Ectodermal cell (in vitro differentiated cells): ENCODE results near the gene BABAM2.

Experiments
- H3K27ac ChIP-seq: 2 replicates; pipeline ENCODE4 v1.7.0; 2013; ENCODE audit warnings: mild to moderate bottlenecking, low read depth, low read length; ENCODE audit not compliant: insufficient read depth, poor library complexity, severe bottlenecking
- H3K27me3 ChIP-seq: 2 replicates; pipeline ENCODE4 v1.7.0; 2013; ENCODE audit warnings: mild to moderate bottlenecking, low read length; ENCODE audit not compliant: insufficient read depth, control insufficient read depth, poor library complexity, severe bottlenecking
- H3K36me3 ChIP-seq: one replicate; pipeline ENCODE4 v1.7.0; 2013; ENCODE audit warnings: low read length; ENCODE audit not compliant: control insufficient read depth, insufficient read depth
- H3K4me1 ChIP-seq: one replicate; pipeline ENCODE4 v1.7.0; 2013; ENCODE audit warnings: low read length; ENCODE audit not compliant: control insufficient read depth, insufficient read depth
- H3K4me3 ChIP-seq: 2 replicates; pipeline ENCODE4 v1.7.0; 2013; ENCODE audit warnings: low read depth, low read length, control low read depth; ENCODE audit not compliant: insufficient read depth
- H3K9me3 ChIP-seq: 2 replicates; pipeline ENCODE4 v1.7.0; 2013; ENCODE audit warnings: mild to moderate bottlenecking, low read length, moderate library complexity; ENCODE audit not compliant: control insufficient read depth
- WGBS, 2 experiments: methylation state at CpG; one replicate each; pipeline ENCODE4 v1.1.7; 2013; ENCODE audit warnings: missing lambda C conversion rate in 2 of 2; 5-methylcytosine and 5-hydroxymethylcytosine counted together

BABAM2 gene

DNA sequence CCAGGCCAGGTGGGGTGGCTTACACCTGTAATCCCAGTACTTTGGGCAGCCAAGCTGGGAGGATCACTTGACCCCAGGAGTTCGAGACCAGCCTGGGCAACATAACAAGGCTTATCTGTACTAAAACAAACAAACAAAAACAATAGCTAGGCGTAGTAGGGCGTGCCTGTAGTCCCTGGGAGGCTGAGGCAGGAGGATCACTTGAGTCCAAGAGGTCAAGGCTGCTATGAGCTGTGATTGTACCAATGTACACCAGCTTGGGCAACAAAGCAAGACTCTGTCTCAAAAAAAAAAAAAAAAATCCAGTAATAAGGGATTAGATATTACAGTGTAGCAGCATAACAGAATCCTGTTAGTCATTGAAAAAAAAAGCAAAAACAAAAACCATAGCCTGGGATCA is 279.0 kb downstream of the BABAM2 start:
- Histone ChIP-seq H3K27me3 (no peaks in the 10 kb centered on the region), H3K27ac (no peak overlapping the region), H3K4me3 (no peak overlapping the region), H3K36me3 (no peaks in the 10 kb centered on the region), H3K4me1 (peaks cover 5% of the 10 kb centered on the region), H3K9me3 (no peaks in the 10 kb centered on the region)
- 82 to 87% methylated on average over 3 of the region's 3 CpGs for WGBS, 2 experiments

GRCh38 chr2:28172114-28172898 is 281.8 kb downstream of the BABAM2 start:
- 95 to 96% methylated on average over 9 of the region's 9 CpGs for WGBS, 2 experiments

GRCh38 chr2:28173377-28173776 is 282.8 kb downstream of the BABAM2 start:
- Histone ChIP-seq H3K4me1 (peaks cover 5% of the 10 kb centered on the region), H3K27ac (no peak overlapping the region), H3K36me3 (no peaks in the 10 kb centered on the region), H3K9me3 (no peaks in the 10 kb centered on the region), H3K27me3 (no peaks in the 10 kb centered on the region), H3K4me3 (no peak overlapping the region)
- 67 to 73% methylated on average over 8 of the region's 8 CpGs for WGBS, 2 experiments

More at GRCh38 chr2:28172114-28172898, 281.8 kb downstream of the BABAM2 start:
- H3K4me3 ChIP-seq = no peak overlapping the region
- H3K27me3 ChIP-seq = no peaks in the 10 kb centered on the region
- H3K27ac ChIP-seq = no peak overlapping the region
- H3K9me3 ChIP-seq = no peaks in the 10 kb centered on the region
- peaks cover 5% of the 10 kb centered on the region for H3K4me1 ChIP-seq
- H3K36me3 ChIP-seq = no peaks in the 10 kb centered on the region

DNA sequence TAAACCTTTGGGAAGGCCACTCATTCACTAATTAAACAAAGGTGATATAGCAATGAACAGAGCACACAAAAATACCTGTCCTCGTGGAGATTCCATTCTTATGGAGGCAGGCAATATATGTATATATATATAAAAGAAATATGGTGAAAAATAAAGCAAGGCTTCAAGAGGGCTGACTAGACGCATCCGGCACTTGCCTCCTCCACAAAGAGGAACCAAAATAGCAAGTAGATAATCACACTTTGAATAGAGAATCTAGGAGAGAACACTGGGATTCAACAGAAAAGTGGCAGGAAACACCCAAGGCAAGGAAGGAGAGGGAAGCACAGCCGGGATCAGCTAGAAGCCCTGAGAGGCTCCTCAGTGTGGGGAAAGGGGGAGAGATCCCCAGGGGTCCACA is 283.7 kb downstream of the BABAM2 start:
- no peak overlapping the region for H3K4me3 ChIP-seq
- H3K27me3 ChIP-seq = no peaks in the 10 kb centered on the region
- H3K27ac ChIP-seq = no peak overlapping the region
- H3K36me3 ChIP-seq = no peaks in the 10 kb centered on the region
- no peaks in the 10 kb centered on the region for H3K9me3 ChIP-seq
- 92 to 97% methylated on average over 3 of the region's 4 CpGs for WGBS, 2 experiments
- H3K4me1 ChIP-seq = peaks cover 5% of the 10 kb centered on the region

DNA sequence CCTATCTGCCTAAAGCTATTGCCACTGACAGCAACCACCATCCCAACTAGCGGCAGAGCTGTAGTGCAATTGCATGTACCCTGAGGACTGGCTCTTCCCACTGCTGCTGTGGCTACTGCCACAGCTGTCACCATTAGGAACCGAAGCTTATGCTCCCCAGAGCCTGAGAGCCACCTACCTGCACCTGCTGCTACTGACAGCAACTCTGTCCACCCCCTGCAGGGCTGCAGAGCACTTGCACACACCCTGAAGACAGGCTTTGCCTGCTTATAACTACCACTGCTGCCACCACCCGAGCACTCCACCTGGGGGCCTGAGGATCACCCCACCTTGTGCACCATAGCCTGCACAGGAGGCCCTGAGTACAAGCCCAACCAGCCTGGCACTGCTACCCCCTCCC is 284.5 kb downstream of the BABAM2 start:
- Histone ChIP-seq H3K36me3 (no peaks in the 10 kb centered on the region), H3K4me3 (no peak overlapping the region), H3K4me1 (peaks cover 5% of the 10 kb centered on the region), H3K9me3 (no peaks in the 10 kb centered on the region), H3K27me3 (no peaks in the 10 kb centered on the region), H3K27ac (no peak overlapping the region)
- 90 to 91% methylated on average over 3 of the region's 3 CpGs for WGBS, 2 experiments

DNA sequence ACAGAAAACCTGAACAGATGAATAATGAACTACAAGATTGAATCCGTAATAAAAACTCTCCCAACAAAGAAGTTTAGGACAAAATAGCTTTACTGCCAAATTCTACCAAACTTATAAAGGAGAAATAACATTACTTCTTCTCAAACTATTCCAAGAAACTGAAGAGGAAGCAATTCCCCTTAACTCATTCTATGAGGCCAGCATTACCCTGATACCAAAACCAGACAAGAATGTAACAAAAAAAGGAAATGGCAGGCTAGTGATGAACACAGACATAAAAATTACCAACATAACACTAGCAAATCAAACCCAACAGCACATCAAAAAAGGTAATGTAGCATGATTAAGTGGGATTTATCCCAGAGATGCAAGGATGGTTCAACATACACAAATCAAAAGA is 288.4 kb downstream of the BABAM2 start:
- H3K27me3 ChIP-seq = no peaks in the 10 kb centered on the region
- no peaks in the 10 kb centered on the region for H3K4me1 ChIP-seq
- H3K27ac ChIP-seq = no peak overlapping the region
- no peaks in the 10 kb centered on the region for H3K9me3 ChIP-seq
- no peaks in the 10 kb centered on the region for H3K36me3 ChIP-seq
- WGBS, 2 experiments = 87 to 93% methylated on average over 1 of the region's 1 CpG
- no peak overlapping the region for H3K4me3 ChIP-seq

DNA sequence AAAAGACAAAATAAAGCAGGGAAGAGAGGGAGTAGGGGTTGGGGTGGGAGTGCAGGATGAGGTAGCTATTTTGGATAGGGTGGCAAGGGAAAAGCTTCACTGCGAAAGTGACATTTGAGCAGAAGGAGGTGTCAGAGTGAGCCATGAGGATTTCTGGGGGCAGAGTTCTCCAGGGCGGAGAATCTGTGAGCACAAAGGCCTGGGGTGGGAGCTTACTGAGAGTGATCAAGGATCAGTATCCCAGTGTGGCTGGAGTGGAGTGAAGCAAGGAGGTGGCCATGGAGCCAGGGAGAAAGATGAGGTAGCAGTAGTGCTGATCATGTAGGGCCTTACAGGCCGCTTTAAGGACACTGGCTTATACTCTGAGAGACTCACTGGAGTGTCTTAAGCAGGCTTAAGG is 291.3 kb downstream of the BABAM2 start:
- WGBS, 2 experiments = 91 to 93% methylated on average over 3 of the region's 3 CpGs
- H3K4me1 ChIP-seq = no peaks in the 10 kb centered on the region
- H3K27ac ChIP-seq = no peak overlapping the region
- H3K4me3 ChIP-seq = no peak overlapping the region
- H3K36me3 ChIP-seq = no peaks in the 10 kb centered on the region
- H3K9me3 ChIP-seq = no peaks in the 10 kb centered on the region
- no peaks in the 10 kb centered on the region for H3K27me3 ChIP-seq

DNA sequence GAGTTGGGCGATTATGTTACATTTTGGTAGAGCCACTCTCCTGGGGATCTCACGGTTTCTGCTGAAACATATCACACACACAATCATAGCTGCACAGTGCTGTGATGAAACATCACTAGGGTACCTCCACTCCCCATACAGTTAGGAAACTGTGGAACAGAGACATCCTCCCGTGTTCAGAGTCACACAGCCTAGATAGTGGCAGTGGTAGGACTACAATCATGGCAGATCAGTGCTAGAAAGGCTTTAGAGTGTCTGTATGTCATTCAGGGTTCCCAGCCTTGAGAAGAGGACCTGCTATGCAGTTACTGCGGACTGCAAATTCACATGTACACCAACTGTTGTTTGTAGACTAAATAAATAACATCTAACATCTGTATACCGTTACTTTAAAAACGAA is 291.8 kb downstream of the BABAM2 start:
- H3K27me3 ChIP-seq = no peaks in the 10 kb centered on the region
- H3K36me3 ChIP-seq = no peaks in the 10 kb centered on the region
- H3K4me1 ChIP-seq = no peaks in the 10 kb centered on the region
- H3K4me3 ChIP-seq = no peak overlapping the region
- no peak overlapping the region for H3K27ac ChIP-seq
- no peaks in the 10 kb centered on the region for H3K9me3 ChIP-seq
- WGBS, 2 experiments = 94 to 98% methylated on average over 5 to 6 of the region's 6 CpGs

- H3K27me3 ChIP-seq = no peaks in the 10 kb centered on the region
- H3K4me3 ChIP-seq = no peak overlapping the region
- no peak overlapping the region for H3K27ac ChIP-seq
- no peaks in the 10 kb centered on the region for H3K9me3 ChIP-seq
- H3K36me3 ChIP-seq = no peaks in the 10 kb centered on the region
- no peaks in the 10 kb centered on the region for H3K4me1 ChIP-seq
- 94 to 96% methylated on average over 4 to 5 of the region's 5 CpGs for WGBS, 2 experiments
These were observed 294.6 kb downstream of the BABAM2 start for GRCh38 chr2:28185153-28185552.

DNA sequence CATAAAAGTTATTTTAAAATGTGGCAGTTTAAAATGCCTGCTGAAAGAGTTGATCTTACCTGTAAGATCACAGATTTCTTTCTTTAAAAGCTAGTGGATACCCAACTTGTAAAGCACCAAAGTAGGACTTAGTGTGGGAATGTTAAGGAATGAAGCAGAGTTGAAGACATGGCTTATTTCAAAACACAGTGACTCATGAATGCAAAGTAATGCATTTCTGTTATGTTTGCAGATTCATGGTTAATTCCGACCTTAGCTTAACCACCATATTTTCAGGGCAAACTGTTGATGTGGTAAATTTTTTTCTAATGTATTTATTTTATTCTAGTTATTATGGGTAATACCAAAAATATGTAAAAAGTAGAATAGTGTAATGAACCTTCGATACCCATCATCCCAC is 295.4 kb downstream of the BABAM2 start:
- H3K27ac ChIP-seq = no peak overlapping the region
- H3K4me3 ChIP-seq = no peak overlapping the region
- WGBS, 2 experiments = 100% methylated on average over 1 of the region's 2 CpGs
- H3K4me1 ChIP-seq = no peaks in the 10 kb centered on the region
- no peaks in the 10 kb centered on the region for H3K27me3 ChIP-seq
- H3K36me3 ChIP-seq = no peaks in the 10 kb centered on the region
- H3K9me3 ChIP-seq = no peaks in the 10 kb centered on the region
